Dermis microvascular lymphatic vessel endothelial cell (primary cell): ENCODE data around the gene GRAMD1A. TPM values are rescaled to one million over a fixed set of nuclear protein-coding genes. Genes with fewer than 3 reads are reported as not detected.

Source experiments
- DNase-seq, 2 donors: peaks; one replicate each; pipeline versions ENCODE4 v3.0.0 to v3.0.0-alpha.2; 2010; ENCODE audit warnings: low read depth in 2 of 2
- total RNA-seq: library from RNA; depleted of rRNA; stranded (reverse); fragments of >200 nt; gene quantifications from 2 replicates; pipeline ENCODE4 v1.2.1, GENCODE V29; 2014

GRAMD1A gene
- total RNA-seq, 1 donor from 2014 or later = 21.1 TPM

DNA sequence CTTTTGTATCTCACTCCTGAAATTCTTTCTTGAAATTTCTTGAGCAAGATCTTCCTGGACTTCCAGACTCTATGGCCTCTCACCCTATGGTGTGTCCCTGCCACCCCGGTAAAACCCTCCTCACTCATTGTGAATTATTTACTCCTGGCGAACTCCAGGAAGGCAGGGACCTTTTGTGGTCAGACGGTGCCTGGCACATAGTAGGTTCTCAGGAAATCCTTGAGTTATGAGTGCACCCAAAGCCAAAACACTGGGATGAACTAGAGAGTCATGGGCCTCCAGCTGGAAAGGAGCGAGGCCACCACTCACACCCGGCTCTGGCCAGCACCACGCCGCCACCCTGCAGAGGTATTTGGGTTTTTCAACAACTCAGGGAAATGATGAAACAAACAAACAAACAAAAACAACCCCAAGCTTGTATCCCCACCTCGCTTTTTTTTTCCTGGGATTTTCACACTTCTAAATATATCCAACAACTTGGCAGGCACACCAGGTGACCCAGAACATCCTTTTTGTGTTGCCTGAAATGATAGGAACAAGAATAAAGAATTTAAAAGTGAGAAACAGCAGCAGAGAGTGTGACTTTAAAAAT lies 52.6 kb downstream of the GRAMD1A start:
- DNase-seq = no peak

DNA sequence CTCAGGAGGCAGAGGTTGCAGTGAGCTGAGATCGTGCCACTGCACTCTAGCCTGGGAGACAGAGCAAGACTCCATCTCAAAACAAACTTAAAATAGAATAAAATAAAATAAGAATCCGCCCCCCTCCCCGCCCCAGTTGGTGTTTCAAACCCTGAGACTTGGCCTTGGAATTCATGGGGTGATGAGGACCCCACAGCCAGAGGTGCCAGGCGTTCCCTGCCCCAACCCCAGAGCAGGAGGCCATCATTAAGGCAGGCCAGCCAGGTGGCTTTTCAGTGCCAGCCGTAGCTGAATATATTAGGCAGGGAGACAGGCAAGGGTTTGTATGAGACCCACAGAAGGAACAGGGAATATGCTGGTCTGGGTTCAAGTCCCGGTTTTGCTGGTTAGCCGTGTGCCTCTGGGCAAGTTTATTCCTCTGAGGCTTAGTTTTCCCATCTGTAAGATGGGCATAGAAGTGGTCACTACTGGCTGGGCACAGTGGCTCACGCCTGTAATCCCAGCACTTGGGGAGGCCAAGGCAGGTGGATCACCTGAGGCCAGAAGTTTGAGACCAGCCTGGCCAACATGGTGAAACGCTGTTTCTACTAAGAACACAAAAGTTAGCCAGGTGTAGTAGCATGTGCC lies 53.7 kb downstream of the GRAMD1A start:
- no peak for DNase-seq

DNA sequence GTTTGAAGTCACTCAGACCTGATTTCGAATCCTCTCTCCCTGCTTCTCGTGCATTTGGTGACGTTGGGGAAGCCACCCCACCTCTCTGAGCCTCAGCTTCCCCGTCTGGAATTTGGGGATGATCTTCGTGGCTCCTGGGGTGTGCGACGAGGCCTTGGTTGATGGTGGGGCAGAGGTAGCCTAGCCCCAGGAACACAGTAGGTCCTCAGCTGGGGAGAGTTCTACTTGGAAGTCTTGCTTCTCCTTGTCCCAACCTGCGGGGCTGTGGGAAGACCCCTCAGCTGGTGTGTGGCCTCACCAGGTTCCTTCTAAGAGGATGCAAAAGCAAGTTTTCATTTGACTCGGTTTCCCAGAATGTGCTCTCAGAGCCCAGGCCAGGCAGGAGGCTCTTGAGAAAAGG lies 54.5 kb downstream of the GRAMD1A start:
- no peak for DNase-seq

DNA sequence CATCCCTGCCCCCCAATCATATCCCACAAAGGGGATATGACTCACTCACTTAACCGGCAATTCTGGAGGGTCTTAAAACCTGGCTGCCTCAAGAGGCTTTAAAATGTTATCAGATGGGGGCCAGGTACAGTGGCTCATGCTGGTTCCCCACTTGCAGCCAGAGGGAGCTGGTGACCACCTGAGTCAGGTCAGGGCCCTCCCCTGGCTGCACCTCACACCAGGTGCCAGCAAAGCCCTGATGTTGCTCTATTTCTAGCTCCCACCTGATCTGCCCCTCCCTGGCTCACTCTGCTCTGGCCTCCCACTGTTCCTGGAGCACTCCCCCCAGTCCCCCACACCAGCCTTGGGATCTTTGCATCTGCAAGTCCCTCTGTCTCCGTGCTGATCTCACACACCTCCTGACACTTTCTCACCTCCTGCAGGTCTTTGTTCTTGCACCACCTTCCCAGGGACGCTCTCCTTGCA lies 55.6 kb downstream of the GRAMD1A start:
- no peak for DNase-seq

DNA sequence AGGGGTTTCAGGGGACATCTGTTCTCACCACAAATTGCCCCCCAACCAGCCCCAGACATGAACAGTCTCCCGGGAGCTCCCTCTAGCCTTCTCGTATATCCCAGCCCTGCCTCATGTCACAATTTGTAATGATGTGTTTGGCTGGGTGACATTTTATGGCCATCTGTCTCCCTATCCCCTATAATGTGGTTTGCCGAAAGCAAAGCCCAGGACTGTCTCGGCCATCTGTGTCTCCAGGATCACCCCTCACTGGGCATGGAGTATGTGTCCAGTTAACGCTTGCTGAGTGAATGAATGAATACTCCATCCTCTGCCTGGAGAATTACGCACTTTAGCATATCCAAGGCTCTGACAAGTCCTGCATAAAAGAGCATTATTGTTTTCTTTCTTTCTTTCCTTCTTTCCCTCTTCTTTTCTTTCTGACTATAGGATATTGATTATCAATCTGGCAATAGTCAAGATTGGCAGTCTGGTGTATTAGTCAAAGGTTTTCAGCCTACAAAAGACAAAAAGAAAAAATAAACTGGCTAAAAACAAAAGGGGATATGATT lies 56.5 kb downstream of the GRAMD1A start:
- DNase-seq = no peak

DNA sequence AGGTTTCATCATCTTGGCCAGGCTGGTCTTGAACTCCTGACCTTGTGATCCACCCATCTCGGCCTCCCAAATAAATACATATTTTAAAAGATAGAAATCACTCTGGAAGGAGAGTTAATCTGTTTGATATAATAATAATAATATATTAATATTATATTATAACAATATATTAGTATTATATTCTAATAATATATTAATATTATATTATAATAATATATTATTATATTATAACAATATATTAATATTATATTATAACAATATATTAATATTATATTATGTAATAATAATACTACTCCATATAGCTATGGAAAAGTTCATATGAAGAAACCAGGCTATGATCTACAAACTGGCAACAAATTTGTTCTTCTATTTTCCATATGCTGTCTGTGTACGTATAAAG lies 58.2 kb downstream of the GRAMD1A start:
- no peak for DNase-seq

DNA sequence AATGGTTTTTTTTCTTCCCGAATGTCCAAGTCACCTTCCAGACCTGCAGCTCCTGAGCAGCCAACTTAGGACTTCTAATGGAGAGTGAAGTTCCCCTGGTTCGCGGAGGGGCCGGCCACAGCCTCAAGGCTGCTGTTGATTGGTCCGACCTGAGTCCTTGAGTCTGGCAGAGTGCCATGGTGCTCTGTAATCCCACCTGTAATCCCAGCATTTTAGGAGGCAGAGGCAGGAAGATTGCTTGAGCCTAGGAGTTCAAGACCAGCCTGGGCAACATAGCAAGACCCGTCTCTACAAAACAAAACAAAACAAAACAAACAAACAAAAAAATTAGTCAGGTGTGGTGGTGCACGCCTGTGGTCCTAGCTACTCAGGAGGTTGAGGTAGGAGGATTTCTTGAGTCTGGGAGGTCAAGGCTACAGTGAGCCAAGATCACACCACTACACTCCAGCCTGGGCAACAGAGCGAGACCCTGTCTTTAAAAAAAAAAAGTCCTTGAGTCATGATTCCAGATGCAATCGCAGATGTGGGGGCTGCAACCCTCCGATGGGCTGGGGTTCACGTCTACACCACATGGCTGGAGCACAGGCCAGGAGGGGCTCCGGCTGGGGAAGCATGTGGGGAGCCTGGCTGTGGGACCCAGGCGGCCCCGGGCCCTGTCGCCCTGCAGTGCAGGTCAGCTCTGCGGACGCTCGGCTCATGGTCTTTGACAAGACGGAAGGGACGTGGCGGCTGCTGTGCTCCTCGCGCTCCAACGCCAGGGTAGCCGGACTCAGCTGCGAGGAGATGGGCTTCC lies 59.1 kb downstream of the GRAMD1A start:
- no peak for DNase-seq

DNA sequence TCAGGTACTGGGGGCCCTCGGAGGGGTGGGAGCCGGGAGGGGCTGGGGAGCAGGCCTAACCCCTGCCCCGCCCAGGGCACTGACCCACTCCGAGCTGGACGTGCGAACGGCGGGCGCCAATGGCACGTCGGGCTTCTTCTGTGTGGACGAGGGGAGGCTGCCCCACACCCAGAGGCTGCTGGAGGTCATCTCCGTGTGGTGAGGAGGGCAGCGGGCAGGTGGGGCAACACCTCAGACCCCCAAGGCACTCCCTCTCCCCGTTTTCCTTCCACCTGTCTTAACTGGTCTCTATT lies 59.6 kb downstream of the GRAMD1A start:
- no peak for DNase-seq

DNA sequence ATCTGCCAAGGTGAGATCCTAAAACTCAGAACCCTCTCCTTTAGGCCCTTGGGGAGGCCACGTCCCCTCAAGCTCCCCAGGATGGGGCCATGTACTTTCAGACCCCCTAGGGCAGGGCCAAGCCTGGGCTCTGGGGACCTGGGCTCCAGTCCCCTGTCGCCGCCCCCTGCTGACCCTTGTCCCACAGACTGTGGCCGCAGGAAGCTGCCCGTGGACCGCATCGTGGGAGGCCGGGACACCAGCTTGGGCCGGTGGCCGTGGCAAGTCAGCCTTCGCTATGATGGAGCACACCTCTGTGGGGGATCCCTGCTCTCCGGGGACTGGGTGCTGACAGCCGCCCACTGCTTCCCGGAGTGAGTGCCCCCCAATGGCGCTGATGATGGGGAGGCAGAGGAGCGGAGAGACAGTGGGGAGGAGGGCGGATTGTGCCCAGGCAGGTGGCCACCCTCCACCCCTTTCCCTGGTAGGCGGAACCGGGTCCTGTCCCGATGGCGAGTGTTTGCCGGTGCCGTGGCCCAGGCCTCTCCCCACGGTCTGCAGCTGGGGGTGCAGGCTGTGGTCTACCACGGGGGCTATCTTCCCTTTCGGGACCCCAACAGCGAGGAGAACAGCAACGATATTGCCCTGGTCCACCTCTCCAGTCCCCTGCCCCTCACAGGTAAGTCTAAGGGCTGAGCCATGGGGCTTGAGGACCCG lies 60.2 kb downstream of the GRAMD1A start:
- no peak for DNase-seq

- DNase-seq = no peak
Observed at GRCh38 chr19:35061583-35062373, 61.7 kb downstream of the GRAMD1A start.

DNA sequence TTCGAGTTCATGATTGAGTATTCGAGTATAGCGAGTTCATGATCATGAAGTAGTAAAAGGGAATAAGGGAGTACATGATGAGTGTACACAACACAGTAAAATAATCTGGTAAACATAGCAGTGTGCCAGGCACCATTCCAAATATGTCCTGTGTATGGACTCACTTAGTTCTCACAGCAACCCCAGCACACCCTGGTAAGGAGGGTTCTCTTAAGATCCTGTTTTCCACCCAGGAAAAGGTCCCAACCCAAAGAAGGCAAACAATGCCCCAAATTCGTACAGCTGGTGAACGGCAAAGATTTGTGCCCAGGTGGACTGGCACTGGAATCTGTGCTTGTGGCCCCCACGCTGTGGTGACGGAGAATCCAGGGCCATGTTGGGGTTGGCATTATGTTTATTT lies 62.8 kb downstream of the GRAMD1A start:
- DNase-seq = no peak

DNA sequence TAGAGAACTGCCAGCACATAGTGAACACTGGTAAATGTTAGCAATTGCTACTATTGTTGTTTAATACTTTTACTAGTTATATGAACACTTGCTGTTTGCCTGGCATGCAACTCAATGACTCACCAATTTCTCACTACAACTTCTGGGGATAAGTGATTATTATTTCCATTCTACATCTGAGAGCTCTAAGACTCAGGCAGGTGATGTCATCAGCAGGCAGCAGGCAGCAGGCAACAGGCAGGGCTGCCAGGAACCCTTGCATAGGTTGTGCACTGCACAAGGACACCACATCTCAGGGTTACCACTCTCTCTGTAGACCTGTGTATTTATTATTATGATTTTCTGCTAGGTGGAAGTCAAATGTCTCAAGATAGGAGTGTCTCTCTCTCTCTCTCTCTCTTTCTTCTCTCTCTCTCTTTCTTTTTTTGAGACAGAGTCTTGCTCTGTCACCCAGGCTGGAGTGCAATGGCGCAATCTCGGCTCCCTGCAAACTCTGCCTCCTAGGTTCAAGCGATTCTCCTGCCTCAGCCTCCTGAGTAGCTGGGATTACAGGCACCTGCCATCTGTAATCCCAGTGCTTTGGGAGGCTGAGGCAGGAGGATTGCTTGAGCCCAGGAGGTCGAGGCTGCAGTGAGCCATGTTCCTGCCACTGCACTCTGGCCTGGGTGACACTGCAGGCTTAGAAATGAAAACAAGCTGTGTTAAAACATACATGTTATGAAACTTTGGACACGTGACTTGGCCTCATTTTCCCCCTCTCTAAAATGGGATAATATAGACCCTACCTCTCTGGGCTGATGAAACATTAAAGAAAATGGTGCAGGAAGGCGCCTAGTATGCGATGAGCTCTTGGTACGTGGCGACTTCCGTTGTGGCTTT lies 64.1 kb downstream of the GRAMD1A start:
- peak in 1 of 2 donors; percentile 16 for DNase-seq

GRCh38 chr19:35065574-35065973 lies 65.5 kb downstream of the GRAMD1A start:
- no peak for DNase-seq

- no peak for DNase-seq
Observed at GRCh38 chr19:35066121-35066520, 66.0 kb downstream of the GRAMD1A start.

- peak; percentile 57 to 75 for DNase-seq
Observed at GRCh38 chr19:35066691-35067563, 66.8 kb downstream of the GRAMD1A start.

GRCh38 chr19:35068941-35069634 lies 69.0 kb downstream of the GRAMD1A start:
- DNase-seq = no peak

DNA sequence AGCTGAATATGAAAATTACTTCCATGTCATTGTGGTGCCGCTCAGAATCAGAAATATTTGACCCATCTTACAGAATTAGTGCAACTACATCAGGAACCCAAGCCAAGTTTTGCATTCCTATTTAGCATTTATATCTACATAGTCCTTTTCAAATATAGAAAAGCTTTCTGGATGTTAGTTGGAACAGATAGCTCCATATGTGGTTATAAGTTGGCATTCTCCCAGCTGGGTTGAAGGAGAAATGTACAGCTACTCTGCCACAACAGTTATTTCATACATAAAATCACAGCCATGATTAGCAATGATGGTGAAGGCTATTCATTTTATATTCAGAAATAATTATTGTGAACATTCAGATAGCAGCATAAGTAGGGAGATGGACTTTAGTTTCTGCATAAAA lies 69.6 kb downstream of the GRAMD1A start:
- no peak for DNase-seq

- DNase-seq = no peak
Observed at GRCh38 chr19:35070471-35070870, 70.3 kb downstream of the GRAMD1A start.

- DNase-seq = no peak
Observed at GRCh38 chr19:35073516-35073915, 73.4 kb downstream of the GRAMD1A start.
